GM13977 (cell line): ENCODE data around the gene KATNA1.

Experiments
- DNase-seq: peaks from one replicate; pipeline ENCODE4 v3.0.0; 2012; ENCODE audit warnings: low spot score
- CTCF ChIP-seq: IDR thresholded peaks from 2 replicates; pipeline ENCODE4 v1.5.1; 2012; ENCODE audit warnings: mild to moderate bottlenecking, control low read depth; ENCODE audit not compliant: insufficient read depth; ENCODE audit errors: extremely low read depth, missing control alignments
- in situ Hi-C: fragments of 300-500 bp; cut with MboI; formaldehyde crosslinking; loops from one replicate; pipeline ENCODE4 v1.12.0; 2022; ENCODE audit warnings: low sequenced_read_pairs, low pct_unique_long_range_greater_than_20kb, mixed read lengths, inconsistent platforms; ENCODE audit not compliant: unreplicated experiment

KATNA1 gene

GRCh38 chr6:149615805-149616204 is 32.7 kb downstream of the KATNA1 start:
- in situ Hi-C loops = no loop called here
- TF ChIP-seq CTCF = no peak
- no peak for DNase-seq

- in situ Hi-C loops = no loop called here
- TF ChIP-seq CTCF = no peak
- DNase-seq = no peak
Observed at GRCh38 chr6:149614337-149614736, 34.2 kb downstream of the KATNA1 start.

- no peak for TF ChIP-seq CTCF
- in situ Hi-C loops = no loop called here
- DNase-seq = no peak
Observed at GRCh38 chr6:149608381-149608982, 40.0 kb downstream of the KATNA1 start.

GRCh38 chr6:149600508-149600907 is 48.0 kb downstream of the KATNA1 start:
- DNase-seq = no peak
- no peak for TF ChIP-seq CTCF
- in situ Hi-C loops = no loop called here

GRCh38 chr6:149593408-149593807 is 55.1 kb downstream of the KATNA1 start:
- in situ Hi-C loops = no loop called here
- no peak for DNase-seq
- TF ChIP-seq CTCF = no peak

- TF ChIP-seq CTCF = no peak
- DNase-seq = no peak
- in situ Hi-C loops = no loop called here
Observed at GRCh38 chr6:149592983-149593382, 55.5 kb downstream of the KATNA1 start.

- no peak for DNase-seq
- in situ Hi-C loops = no loop called here
- no peak for TF ChIP-seq CTCF
Observed at GRCh38 chr6:149586149-149586548, 62.4 kb downstream of the KATNA1 start.
